HG03520 (cell line): Measurements from ENCODE around the gene FRS3.
A peak's percentile ranks its signal among the peaks of the same experiment; 100 is the strongest.

Source experiments
- ATAC-seq: cut with Tn5 transposase; IDR thresholded peaks from one replicate; pipeline ENCODE4 v1.9.1; 2021; ENCODE audit warnings: mild to moderate bottlenecking, moderate library complexity; ENCODE audit not compliant: unreplicated experiment

FRS3 gene

DNA sequence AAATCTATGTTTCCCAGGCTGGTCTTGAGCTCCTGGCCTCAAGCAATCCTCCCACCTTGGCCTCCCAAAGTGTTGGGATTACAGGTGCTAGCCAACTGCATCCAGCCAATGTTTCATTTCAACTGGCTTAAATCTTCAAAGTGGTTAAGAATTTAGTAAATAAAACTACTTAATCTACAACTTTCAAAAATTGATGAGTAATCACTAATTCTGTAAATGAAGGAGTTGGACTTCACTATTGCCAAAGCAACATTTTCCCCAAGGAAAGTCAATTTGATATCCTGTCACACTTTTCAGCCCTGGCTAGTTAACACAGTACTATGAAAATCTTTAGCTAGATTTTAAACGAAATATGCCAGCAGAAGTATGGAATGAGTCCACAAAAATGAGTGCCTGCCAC is 11.6 kb upstream of the FRS3 start:
- ATAC-seq, result no peak

GRCh38 chr6:41790045-41790444 is 10.3 kb upstream of the FRS3 start:
- no peak for ATAC-seq

DNA sequence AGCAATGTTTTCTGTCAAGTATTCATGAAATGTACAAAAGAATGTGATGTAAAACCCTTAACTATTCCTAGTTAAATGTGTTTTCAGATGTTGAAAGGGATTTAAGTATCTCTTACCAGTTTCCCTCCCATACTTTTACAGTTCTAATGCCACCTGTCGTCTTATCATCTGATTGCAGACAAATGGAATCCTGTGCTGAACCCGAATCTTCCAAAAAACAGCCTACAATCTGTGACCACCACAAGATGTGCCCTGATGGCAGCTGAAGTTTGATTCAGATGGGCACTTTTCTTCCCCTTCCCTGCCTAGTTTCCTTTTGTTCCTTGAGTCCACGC is 9.7 kb upstream of the FRS3 start:
- ATAC-seq, result no peak

GRCh38 chr6:41787219-41787917 is 7.7 kb upstream of the FRS3 start, which contains the start of gene TOMM6:
TOMM6 (plus strand) TSS chr6:41787694; CDS start chr6:41787698, 4 bp downstream.
- peak; percentile 69 for ATAC-seq

DNA sequence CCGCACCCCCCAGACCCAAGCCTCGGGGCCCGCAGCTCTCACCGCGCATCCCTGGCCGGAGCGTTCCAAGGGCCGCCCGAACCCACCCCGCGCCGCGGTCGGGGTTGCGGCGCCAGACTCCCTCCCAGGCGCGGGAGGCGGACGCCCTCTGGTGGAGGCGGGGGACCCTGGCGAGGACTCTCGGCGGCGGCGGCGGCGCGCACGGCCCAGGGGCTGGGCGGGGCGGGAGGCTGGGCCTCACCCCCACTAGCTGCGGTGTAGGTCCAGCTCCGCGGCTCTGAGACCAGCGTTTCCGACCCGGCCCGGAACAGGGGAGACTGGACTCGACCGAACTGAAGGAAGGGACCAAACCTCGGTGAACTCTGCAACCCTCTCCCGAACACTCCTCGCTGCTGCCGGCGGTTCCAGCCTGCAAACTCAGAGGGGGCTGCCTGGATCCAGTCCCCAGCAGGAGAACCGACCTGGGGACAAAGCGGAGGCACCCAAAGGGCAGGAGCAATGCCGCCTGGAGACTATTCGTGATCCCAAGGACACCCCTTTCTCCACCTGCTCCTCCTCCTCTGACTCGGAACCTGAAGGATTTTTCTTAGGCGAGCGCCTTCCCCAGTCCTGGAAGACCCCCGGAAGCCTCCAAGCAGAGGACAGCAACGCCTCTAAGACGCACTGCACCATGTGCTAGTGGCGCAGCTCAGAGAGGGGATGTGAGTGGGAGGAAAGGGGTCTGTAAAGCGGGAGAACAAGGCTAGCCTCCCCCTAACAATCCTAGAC is 6.9 kb upstream of the FRS3 start:
- peak; percentile 47 for ATAC-seq

DNA sequence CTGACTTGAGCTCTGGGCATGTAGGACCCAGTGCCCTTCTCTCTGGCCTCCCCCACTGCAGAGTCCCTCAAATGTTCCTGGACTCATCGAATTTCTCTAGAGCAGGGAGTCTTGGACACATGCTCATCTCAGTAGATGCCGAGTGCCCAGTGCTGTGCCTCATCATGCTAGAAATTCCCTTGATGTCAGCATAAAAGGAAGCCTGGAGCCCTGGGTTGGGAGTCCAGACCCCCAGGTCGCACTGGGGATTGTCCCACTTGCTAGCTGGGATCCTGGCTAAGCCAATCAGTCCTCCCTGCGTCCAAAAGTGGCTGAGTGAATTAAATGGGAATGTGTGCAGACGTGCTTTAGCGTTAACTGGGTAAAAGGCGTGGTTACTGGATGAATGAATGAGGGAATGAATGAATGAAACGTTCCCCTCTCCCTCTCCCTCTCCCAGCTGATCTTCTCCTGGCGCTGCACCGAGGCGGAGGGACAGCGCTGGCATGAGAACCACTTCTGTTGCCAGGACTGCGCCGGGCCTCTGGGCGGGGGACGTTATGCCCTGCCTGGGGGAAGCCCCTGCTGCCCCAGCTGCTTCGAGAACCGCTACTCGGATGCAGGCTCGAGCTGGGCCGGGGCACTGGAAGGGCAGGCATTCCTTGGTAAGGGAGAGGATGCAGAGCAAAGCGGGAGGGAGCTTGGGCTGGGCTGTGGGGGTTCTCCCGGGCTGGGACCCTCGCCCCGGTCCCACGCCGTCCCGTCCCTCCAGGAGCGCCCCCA is 6.2 kb upstream of the FRS3 start:
- no peak for ATAC-seq

- ATAC-seq, result no peak
Measured at GRCh38 chr6:41785254-41785653, 5.6 kb upstream of the FRS3 start.

DNA sequence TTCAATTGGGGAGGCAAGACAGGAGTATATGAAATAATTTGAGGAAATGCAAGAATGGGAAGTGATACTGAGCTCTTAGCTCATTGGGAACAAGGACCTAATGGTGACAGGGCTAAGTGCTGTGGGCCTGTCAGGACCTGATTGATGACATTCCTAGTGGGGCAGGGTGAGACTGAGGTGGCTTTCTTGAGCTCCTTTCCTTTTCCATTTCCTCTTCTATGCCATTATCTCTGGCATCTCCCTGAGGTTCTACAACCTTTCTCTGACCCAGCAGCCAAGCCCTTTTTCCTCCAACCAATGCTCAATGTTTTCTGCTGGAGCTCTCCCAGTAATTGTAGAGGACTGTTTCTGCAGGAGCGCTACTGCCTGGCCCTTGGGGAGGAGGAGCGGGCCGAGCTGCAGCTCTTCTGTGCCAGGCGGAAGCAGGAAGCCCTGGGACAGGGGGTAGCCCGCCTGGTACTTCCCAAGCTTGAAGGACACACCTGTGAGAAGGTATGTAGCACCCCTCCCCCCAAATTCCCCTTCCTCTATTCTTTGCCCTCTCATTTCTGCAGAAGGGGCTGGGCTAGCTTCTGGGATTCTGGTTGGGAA is 5.0 kb upstream of the FRS3 start:
- ATAC-seq, result no peak

DNA sequence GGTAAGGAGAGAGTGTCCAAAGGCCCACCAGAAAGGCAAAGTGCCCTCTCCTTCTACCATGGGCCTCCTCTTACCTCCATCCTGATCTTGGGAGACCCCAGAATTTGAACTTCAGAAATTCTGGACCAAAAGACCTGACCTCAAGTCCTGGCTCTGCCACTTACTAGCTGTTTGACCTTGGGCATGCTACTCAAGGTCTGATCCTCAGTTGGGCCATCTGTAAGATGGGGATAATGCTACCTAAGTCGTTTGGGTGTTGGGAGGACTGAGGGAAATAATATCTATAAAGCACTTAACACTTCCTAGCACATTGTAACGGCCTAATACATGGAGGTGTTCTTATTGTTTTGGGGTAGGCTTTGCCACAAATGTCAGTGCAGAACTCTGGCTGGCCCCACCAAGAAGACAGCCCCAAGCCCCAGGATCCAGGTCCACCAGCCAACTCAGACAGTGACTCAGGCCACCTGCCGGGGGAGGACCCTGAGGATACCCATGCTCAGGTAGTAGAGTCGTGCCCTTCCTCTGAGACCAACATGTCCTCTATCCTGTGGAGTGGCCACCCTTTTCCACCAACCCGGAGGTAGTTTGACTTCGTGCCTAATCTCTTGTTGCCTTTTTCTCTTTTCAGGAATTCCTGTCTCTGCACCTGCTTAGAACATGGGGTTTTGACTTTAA is 3.5 kb upstream of the FRS3 start:
- no peak for ATAC-seq

DNA sequence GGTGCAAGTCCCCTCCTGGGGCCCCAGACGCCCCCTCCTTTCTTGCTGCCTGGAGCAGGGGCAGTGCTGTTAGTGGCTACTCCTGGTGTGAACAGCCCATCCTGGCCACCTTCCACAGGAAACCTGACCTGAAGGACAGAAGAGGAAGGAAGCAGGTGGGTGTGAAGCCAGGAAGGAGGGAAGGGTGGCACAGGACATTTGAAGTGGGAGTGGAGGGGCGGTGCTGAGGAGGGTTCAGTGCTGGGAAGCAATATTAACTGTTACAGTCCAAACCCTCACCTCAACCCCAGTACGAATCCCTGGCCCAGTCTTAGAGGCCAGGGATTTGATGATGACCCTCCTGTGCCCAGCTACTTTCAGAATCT is 1.6 kb upstream of the FRS3 start:
- no peak for ATAC-seq

GRCh38 chr6:41780551-41781365 is 1.1 kb upstream of the FRS3 start, which contains the start of gene PRICKLE4:
PRICKLE4 (plus strand) TSS chr6:41780782; CDS start chr6:41783474, 2,692 bp downstream.
- no peak for ATAC-seq

DNA sequence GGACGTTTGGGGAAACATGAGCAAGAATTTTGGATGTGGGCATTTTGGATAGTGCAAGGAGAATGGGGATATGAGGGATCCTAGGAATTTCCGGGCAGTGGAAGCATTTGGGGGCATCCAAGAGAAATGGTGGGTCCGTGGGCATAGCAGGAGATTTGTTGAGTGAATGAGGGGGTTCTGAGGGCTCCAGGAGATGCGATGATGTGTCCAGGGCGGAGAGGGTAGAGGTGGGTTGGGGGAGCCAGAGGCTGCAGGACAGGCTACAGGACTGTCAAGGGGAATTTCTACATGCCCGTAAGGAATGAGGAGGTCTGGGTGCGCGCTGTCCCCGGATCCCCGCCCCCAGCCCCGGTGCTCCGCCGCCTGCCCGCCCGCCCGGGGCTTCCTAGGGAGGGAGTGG is 364 bp downstream of the FRS3 start:
- peak; percentile 2 for ATAC-seq

GRCh38 chr6:41778895-41779294 is 805 bp downstream of the FRS3 start:
- ATAC-seq, result no peak

DNA sequence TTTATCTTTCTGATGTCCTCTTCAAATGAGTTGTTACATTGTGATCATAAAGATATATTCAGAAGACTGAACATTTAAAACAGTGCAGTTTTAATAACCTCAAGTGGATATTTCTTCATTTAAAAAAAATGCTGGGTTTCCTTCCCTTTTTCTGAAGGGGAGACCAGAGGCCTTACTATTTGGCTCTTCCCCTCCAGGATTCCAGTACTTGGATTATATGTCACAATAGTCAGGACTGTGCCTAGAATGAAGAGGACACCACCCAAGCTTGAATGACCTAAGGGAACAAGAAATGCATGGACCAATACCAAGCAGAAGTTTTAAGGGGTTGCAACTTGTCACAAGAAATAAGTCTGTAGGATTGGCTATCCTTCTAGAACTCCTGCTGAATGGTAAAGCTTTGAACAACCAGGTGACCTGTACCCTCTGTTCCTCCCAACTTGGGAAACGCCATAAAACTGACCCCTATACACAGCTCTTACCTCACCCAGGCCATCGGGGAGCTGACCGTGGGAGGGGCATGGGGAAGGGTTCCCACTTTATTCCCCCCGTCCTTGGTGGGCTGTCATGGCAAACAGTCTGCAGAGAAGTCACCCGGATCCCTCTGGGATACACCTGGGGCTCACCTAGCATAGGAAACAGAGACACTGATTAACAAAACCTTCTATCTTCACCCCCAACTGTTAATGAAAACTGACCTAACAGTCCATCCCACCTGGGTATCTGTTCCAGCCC is 2.0 kb downstream of the FRS3 start:
- ATAC-seq, result no peak

- no peak for ATAC-seq
Measured at GRCh38 chr6:41775293-41775882, 4.3 kb downstream of the FRS3 start.

GRCh38 chr6:41774841-41775240 is 4.9 kb downstream of the FRS3 start:
- no peak for ATAC-seq

DNA sequence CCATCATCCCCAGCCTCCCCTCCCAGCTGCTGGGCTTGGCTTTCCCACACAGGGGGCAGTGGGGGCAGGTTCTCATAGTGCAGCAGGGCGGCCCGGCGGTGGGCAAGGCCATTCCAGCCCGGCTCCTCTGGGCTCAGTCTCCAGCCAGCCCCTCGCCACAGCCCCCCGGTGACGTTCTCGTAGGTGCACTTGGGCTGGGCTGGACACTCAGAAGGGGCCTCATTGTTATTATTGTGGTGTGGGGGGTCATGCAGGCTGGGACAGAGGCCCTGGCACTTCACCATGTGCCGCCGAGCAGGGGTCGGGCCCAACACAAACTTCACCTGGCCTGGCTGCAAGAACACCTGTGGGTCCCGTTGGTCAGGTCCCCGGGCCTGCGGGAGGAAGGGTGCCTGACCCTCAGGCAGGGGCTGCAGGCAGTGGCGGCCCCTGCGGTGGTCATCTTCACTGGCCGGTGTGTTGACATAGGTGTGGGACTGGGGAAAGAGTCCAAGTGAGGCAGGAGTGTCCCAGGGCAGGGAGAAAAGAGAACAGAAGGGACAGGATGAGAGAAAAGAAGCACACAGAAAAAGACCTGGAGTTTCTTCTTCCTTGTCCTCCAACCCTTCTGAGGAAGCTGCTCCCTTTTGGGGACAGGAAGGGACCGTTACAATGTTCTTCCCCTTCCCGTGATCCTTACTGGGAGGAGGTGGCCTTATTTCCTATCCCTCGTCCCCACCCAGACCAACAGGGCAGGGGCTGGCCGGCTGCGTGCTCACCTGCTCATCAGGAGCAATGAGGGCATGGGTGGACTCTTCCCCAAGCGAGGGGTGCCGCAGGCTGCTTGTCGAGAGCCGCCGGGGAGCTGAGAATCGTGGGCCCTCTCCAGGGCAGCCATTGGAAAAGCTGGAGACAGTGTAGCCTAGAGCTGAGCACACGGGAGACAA is 8.4 kb downstream of the FRS3 start:
- no peak for ATAC-seq
